ENCODE measurements around the gene RBL2. TPM values are rescaled to one million over a fixed set of nuclear protein-coding genes. Genes with fewer than 3 reads are reported as not detected.

Gene RBL2
- total and polyA plus RNA-seq, 2 of the 13 experiments (the other 11 are each of a cell fraction or from before 2014, with no cell fraction given), result 41.2 to 60.9 TPM

- TF ChIP-seq RFX5 (IDR thresholded peaks at IDR 0.05; ENCODE audit: low read depth, low read length) (no peak), RAD21 (CRISPR knock-in tag; IDR thresholded peaks at IDR 0.05) (no peak), PTBP1 (IDR thresholded peaks at IDR 0.05; ENCODE audit: low read depth, low read length, poor library complexity, severe bottlenecking) (no peak), MLXIP (CRISPR knock-in tag; IDR thresholded peaks at IDR 0.05; ENCODE audit: borderline replicate concordance) (no peak), EZH2 (conservative IDR thresholded peaks at IDR 0.05; ENCODE audit: low read depth, low read length) (no peak), ZNF180 (CRISPR knock-in tag; IDR thresholded peaks at IDR 0.05; ENCODE audit: borderline replicate concordance, low read depth) (no peak), HNRNPUL1 (IDR thresholded peaks at IDR 0.05; ENCODE audit: low read depth, low read length) (no peak), ZNF773 (CRISPR knock-in tag; IDR thresholded peaks at IDR 0.05; ENCODE audit: borderline replicate concordance) (no peak), ELK4 (CRISPR knock-in tag; IDR thresholded peaks at IDR 0.05; ENCODE audit: borderline replicate concordance) (no peak), ZNF251 (CRISPR knock-in tag; IDR thresholded peaks at IDR 0.05) (no peak), ZNF138 (CRISPR knock-in tag; IDR thresholded peaks at IDR 0.05; ENCODE audit: low read depth) (peak; percentile 31; the same call in 1 of the 2 replicates), ZEB1 (IDR thresholded peaks at IDR 0.05; ENCODE audit: insufficient replicate concordance, low read depth) (peak; percentile 85), ZFP1 (CRISPR knock-in tag; IDR thresholded peaks at IDR 0.05) (0 out of 2 replicates have a peak, but pooled peaks have one; percentile 41), ELF1 (CRISPR knock-in tag; IDR thresholded peaks at IDR 0.05) (no peak)
- TF ChIP-seq, protein P1, sequence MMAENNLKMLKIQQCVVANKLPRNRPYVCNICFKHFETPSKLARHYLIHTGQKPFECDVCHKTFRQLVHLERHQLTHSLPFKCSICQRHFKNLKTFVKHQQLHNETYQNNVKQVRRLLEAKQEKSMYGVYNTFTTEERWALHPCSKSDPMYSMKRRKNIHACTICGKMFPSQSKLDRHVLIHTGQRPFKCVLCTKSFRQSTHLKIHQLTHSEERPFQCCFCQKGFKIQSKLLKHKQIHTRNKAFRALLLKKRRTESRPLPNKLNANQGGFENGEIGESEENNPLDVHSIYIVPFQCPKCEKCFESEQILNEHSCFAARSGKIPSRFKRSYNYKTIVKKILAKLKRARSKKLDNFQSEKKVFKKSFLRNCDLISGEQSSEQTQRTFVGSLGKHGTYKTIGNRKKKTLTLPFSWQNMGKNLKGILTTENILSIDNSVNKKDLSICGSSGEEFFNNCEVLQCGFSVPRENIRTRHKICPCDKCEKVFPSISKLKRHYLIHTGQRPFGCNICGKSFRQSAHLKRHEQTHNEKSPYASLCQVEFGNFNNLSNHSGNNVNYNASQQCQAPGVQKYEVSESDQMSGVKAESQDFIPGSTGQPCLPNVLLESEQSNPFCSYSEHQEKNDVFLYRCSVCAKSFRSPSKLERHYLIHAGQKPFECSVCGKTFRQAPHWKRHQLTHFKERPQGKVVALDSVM (CRISPR knock-in tag; IDR thresholded peaks at IDR 0.05), result peak; percentile 93
- TF ChIP-seq, protein P2, sequence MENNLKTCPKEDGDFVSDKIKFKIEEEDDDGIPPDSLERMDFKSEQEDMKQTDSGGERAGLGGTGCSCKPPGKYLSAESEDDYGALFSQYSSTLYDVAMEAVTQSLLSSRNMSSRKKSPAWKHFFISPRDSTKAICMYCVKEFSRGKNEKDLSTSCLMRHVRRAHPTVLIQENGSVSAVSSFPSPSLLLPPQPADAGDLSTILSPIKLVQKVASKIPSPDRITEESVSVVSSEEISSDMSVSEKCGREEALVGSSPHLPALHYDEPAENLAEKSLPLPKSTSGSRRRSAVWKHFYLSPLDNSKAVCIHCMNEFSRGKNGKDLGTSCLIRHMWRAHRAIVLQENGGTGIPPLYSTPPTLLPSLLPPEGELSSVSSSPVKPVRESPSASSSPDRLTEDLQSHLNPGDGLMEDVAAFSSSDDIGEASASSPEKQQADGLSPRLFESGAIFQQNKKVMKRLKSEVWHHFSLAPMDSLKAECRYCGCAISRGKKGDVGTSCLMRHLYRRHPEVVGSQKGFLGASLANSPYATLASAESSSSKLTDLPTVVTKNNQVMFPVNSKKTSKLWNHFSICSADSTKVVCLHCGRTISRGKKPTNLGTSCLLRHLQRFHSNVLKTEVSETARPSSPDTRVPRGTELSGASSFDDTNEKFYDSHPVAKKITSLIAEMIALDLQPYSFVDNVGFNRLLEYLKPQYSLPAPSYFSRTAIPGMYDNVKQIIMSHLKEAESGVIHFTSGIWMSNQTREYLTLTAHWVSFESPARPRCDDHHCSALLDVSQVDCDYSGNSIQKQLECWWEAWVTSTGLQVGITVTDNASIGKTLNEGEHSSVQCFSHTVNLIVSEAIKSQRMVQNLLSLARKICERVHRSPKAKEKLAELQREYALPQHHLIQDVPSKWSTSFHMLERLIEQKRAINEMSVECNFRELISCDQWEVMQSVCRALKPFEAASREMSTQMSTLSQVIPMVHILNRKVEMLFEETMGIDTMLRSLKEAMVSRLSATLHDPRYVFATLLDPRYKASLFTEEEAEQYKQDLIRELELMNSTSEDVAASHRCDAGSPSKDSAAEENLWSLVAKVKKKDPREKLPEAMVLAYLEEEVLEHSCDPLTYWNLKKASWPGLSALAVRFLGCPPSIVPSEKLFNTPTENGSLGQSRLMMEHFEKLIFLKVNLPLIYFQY (CRISPR knock-in tag; IDR thresholded peaks at IDR 0.05; ENCODE audit: borderline replicate concordance), result peak; percentile 79
Observed at GRCh38 chr16:53511403-53512280, 77.4 kb downstream of the RBL2 start (continued).

All from HepG2 (cell line).